GM18517 (cell line): ENCODE data around the gene PANK4.
"Not testable (repeated sequence)": the region's sequence is repeated elsewhere in the genome, so short reads cannot be mapped to it uniquely, and the experiment has no call there.

Experiments used
- ATAC-seq: cut with Tn5 transposase; IDR thresholded peaks from one replicate; pipeline ENCODE4 v1.9.1; 2021; ENCODE audit warnings: mild to moderate bottlenecking, moderate library complexity; ENCODE audit not compliant: unreplicated experiment

The PANK4 gene

DNA sequence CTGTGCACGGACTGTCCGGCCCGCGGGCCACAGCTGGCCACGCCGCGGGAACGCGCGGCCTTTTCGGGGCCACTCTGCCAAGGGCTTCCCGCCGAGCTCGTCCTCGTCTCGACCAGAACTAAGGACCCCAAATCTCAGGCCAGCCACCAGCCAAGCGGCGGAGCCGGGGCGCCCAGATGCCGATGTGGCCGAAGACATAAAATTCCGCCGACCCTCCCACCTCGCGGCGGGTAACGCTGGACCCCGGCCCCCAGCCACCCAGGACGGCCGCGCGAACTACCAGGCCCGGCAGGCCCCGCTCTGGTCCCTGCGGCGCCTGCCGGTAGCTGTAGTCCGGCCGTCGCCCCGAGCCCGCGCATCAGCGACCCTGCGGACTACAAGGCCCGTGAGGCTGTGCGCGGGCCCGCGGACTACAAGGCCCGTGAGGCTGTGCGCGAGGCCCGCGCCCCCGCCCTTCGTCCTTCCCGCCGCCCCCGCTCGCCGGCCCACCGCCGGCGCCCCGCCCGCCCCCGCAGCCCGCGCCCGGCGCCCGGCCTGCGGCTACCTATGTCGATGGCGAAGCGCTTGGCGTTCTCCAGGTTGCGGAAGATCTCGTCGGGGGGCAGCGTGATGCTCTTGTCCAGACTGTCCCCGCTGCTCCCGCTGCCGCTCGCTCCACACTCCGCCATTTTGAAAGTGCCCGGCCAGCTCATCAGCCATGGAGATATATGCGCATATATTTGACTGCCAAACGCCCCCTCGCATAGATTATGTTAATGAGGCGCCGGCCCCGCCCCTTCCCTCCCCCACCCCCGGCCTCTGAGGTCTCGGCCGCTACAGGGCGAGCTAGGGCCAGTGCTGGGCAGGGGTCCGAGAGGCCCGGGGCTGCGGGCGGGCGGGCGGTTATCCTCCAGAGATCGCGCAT lies at the start of gene PANK4:
Gene PANK4, minus strand, starts transcription at position 677 of the 904 bp plus-strand sequence. Its CDS starts 9 bp downstream, at position 668.
- ATAC-seq = peak; percentile 83

DNA sequence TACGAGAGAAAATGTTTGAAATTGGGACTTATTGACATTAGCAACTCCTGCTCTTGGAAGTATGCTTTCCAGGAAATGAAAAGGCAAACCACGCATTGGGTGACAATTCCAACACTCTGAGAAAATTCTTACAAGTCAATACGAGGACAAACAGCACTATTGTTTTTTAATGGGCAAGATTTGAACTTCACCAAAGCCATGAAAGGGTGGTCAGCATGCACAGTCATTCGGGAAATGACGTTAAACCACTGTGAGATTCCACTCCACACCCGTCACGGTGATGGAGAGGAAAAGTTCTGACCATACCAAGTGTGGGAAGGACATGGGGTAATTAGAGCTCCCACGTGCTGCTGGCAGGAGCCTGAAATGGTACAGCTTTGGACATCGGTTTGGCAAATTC lies 48.0 kb upstream of the PANK4 start:
- ATAC-seq = no peak

DNA sequence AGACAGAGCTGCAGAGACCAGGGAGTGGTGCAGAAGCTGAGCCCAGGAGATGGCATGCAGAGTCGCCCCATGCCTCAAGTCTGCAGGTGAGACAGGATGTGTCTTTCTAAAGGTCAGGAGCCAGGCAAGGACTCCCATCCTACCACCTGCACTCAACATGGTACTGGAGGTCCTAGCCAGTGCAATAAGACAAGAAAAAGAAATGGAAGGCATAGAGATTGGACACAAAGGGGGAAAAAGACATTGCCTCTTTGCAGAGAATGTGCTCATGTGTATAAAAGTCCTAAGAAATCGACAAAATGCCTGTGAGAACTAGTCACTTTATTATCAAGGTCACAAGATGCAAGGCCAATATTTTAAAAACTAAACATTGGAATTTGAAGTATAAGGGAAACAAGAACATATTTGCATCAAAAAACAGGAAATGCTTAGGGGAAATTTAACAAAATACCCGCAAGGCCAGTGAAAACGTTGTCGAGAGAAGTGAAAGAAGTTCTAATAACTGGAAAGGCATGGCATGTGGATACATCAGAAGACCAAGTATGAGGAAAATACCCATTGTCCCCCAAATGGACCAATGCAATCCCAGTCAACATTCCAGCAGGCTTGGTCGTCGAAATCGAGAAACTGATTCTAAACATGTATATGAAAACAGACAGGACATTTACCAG lies 47.0 kb upstream of the PANK4 start:
- ATAC-seq = no peak

DNA sequence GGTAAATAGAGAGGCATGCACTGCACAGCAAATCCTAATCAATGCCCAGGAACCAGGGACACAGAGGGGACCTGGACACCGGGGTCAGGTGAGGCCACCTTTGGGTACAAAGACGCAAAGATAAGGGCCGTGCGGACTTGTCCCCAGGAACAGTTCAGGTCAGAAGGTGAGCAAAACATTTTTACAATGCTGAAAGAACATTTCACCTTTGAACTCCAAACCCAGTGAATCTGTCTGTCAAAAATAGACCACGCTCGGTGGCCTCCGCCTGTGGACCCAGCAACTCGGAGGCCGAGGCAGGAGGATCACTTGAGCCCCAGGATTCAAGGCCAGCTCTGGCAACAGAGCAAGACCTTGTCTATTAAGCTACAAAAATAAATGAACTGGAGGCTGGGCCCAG lies 45.0 kb upstream of the PANK4 start:
- ATAC-seq = no peak

DNA sequence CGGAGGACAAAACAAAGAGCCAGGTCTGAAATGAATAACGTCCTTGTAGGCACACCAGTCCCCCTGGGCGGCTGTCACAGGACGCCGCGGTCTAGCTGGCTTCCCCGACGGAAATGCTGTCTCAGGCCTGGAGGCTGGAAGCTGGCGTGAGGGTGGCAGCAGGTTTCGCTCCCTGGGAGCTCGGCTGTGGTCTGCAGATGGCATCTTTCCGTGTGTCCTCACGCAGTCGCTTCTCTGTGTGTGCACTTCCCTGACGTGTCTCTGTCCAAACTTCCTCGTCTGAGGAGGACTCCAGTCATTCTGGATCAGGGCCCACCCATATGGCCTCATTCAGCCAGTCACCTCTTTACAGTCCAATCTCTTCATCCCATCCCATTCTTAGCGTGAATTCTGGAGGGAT lies 43.9 kb upstream of the PANK4 start:
- ATAC-seq = no peak

DNA sequence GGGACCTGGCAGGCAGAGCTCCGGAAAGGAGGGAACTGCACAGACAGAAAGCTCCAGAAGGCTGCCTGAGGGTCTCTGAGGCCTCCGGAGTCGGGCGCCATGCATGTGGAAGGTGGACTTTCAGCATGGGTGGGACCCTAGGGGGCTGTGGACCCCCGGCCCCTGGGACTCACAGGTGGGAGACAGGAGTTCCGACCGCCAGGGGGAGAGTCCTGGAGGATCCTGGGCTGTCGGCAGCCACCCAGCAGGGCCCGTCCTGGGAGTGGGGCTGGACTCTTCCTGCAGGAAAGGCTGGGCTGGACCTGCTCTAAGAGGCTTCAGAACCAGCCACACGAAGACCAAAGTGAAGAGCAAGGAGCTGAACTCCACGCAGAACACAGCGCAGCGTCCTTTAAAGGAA lies 43.3 kb upstream of the PANK4 start:
- ATAC-seq = not testable (repeated sequence)

DNA sequence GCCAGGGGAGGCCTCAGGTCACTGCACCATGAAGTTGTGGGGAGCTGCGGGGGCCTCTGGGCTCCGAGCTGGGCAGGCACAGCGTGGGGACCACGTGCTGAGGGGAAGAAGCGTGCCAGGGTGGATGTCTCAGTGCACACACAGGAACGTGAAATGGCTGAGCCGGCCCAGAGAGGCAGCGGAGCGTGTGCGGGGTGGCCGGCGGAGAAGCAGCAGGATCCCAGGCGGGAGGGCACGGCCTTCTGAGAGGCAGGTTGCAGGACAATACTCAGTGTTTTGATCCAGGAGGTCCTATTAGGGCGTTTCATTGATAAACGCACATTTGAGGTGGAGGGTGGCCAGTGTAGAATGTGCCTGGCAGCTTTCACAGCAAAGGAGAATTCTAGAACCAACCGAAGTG lies 42.7 kb upstream of the PANK4 start:
- no peak for ATAC-seq

DNA sequence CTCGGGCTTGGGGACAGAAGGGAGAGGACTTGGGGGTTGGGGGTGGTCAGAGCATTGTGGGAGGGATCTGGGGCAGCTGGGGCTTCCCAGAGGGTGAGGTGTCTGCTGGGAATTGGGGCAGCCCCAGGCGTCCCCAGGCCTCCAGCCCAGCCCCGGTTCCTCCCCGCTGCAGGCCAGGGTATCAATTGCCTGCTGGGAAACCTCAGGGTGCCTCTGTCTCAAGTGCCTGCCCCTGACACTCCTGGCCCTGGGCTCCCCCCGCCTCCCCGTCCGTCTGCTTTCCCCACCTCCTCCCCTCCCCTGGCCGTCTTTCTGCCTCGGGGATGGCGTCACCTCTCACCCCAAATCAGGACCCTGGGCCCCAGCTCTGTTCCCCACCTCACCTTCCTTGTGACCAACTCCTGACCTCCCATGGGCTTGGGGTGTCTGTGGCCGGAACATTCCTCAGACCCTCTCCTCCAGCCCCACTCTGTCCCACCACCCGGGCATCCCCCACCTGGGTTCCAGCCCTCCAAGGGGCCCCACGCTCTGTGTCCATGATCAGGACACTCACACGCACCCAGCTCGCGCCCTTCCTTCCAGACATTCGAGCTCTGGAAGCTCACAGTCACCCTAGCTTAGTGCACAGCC lies 41.9 kb upstream of the PANK4 start:
- not testable (repeated sequence) for ATAC-seq

DNA sequence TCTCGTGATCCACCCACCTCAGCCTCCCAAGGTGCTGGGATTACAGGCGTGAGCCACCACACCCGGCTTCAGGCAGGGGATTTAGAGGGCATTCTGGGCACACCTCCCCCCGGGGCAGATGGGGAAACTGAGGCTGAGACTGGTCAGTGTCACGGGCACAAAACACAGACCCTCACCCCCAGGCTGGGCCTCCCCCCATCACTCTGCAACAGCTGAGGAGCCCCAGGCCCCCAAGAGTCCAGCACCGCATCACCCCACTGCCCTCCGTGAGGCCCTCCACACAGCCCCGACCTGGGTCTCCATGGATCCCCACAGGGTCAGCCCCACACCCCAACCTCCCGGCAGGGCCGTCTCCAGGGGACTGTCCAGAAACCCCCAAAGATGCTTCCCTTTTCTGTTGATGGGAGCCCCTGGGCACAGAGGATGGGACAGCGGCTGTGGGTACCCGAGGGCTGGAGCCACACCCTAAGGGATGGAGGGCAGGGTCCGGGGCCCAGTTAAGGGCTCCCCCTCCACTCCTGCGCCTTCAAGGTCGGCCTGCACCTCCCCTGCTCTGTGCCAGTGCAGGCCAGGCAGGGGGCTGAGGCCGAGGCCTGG lies 40.8 kb upstream of the PANK4 start:
- ATAC-seq = no peak

DNA sequence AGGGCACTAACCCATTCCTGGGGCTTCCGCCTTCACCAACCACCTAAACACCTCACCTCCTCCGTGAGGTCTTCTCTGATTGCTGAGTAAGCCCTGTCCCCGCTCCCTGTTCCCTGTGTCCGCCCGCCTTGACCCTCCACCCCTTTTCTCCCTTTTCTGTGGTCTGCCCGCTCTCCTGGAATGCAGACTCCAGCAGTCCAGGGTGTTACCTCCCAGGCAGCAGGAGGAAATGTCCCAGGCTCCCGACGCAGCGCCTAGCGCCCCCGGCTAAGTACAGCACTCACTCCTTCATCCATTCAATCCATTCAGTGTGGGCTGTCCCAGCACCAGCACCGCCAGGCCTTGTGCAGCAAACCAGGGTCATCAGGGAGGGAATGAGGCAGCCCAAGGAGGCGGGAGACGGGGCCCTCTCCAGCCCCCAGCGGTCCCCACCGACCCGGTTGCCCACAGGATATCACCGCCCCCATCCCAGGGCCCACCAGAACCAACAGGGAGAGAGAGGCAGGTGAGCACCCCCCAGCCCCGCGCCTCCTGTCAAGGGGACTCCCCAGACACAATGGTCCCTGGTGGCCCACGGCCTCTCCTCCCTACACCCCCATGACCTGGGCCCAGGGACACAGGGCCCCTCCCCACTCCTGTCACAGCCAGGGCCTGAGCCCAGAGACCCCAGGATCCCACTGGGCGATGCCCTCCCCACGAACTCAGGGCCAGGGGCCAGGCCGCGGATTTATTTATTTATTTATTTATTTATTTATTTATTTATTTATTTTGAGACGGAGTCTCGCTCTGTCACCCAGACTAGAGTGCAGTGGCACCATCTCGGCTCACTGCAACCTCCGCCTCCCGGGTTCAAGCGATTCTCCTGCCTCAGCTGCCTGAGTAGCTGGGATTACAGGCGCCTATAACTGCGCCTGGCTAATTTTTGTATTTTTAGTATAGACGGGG lies 40.0 kb upstream of the PANK4 start:
- ATAC-seq = no peak

DNA sequence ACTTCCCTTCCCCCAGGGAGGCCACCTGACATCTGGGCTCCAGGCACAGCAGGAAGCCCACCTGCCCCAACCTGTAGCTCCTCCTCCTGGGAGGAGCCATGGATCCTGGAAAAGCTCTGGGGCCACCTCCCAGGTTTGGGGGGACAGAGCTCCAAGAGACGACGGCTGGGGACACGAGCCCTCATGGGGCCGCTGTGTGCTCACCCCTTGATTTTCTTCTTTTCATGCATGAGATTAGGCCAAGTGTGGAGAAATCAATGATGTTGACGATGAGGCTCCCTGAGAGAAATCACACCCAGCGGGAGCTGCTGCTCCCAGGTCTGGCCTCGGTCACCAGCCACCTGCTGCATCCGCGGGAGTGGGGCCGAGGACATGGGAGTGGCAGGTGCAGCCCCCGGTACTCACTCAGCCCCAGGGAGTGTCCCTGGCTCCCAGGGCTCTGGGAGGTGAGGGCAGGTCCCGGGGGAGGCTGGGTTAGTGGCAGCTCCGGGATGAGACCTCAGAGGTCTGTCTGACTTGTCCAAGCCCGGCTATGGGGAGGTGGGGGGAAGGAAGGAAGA lies 38.5 kb upstream of the PANK4 start:
- ATAC-seq = no peak

DNA sequence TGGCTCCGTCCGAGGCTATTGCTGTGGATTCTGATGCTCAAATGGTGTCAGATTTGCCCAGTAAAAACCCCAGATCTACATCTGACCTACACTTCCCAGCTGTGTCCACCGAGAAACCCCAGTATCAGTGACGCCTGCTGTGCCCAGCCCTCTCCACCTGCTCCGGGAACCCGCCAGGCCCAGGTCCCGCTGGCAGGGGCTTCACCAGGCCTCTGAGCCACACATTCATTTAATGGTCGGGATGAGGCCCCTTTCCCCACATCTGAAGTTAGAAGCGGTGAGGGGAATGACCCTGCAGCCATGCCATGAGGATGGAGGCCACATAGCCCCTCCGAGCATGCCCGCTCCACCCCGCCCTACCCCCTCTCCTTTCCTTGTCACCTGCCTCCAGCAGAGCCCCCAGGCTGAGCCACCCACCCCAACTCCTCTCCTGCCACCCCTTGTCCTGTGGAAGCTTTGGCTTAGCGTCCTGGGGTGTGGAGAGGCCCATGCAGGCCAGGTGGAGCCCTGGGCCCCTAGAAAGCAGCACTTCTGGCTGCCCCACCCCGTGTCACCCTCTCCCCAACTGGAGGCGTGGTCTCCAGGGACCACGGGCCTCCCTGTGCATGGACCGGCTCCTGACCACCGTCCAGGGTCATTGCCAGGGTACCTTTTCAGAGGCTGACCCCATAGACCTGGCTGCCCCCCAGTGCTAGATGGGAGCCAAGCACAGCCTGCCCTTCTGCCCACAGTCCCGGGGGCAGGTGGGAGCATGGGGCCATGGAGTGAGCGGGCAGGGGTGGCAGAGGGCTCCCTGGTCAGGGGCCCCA lies 37.8 kb upstream of the PANK4 start:
- no peak for ATAC-seq

DNA sequence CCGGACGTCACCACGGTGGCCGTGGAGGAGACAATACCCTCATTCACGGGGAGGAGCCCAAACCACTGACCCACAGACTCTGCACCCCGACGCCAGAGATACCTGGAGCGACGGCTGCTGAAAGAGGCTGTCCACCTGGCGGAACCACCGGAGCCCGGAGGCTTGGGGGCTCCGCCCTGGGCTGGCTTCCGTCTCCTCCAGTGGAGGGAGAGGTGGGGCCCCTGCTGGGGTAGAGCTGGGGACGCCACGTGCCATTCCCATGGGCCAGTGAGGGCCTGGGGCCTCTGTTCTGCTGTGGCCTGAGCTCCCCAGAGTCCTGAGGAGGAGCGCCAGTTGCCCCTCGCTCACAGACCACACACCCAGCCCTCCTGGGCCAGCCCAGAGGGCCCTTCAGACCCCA lies 36.8 kb upstream of the PANK4 start:
- no peak for ATAC-seq

DNA sequence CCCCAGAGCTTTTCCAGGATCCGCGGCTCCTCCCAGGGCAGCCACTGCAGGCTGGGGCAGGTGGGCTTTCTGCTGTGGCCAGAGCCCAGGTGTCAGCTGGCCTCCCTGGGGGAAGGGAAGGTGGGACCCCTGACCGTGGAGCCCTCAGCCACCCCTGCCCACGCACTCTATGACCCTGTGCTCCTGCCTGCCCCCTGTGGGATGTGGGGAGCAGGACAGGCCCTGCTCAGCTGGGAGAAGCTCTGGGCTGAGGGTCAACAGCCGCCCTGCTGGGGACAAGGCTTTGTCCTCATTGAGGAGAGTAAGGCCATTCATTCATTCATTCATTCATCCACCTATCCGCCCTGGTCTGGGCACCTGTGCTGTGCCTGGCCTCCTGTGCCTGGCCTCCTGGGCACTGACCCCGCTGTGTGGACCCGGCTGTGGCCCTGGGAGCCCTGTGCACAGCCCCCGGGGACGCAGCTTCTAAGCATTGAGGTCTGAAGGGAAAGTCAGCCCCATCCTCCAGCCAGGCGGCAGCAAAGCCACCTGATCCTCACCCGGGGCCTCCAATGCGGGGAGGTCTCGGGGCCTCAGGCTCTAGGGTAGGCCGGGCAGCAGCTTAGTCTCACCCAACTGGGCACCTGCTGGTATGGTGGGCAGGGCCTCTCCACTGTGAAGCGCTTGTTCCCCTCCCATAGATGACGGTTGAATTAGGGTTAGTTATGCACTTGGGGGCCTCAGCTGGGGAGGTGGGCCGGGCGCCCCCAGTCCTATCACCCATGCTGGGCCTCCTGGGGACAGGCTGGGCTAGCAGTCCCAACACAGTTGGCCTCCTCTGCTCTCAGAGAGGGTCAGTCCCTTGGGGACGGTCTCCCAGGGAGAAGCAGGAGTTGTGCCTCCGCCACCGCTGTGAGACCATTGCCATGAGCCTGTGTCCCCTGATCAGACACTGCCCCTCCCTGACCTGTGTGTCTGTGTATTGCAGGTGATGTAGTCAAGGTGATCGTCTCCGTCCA lies 35.8 kb upstream of the PANK4 start:
- no peak for ATAC-seq

DNA sequence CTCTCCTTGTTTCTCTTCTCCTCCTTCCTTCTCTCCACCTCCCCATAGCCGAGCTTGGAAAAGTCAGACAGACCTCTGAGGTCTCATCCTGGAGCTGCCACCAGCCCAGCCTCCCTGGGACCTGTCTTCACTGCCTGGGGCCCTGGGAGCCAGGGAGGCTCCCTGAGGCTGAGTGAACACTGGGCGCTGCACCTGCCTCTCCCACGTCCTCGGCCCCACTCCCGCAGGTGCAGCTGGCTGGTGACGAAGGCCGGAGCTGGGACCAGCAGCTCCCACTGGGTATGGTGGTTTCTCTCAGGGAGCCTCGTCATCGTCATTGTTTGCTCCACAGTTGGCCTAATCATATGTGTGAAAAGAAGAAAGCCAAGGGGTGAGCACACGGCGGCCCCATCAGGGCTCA lies 35.0 kb upstream of the PANK4 start:
- no peak for ATAC-seq

DNA sequence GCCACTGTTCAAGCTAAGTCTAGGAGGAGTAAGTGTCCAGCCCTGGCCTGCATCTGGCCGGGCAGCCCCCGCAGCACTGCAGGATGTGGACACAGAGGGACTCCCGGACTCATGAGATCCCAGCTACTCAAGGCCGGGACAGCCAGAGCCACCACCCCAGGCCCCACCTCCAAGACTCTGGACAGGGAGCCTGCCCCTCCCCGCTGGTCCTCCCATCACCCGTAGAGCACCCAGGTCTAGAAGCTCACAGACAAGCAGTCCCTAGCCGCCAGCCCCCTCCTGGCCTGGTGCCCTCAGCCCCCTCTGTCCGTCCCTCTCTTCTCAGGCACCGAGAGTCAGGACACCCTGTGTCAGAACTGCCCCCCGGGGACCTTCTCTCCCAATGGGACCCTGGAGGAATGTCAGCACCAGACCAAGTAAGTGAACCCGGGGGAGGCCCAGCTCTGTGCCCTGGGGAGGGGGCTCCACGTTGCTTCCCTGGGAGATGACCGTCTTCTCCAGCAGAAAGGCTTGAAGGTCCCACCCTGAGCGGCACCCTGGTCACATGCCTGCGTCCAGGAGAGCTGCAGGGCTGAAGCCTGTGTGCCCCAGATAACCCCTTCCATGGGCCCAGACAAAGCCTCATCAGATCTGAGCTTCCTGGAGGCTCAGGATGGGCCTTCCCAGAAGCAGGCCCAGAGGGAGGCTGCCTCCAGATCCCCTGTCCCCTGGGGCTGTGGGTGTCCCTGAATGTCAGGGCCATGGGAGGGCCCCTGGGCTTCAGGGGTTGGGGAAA lies 34.1 kb upstream of the PANK4 start:
- ATAC-seq = no peak
